ENCODE results near the gene ZGLP1. TPM values are rescaled to one million over a fixed set of nuclear protein-coding genes. Genes with fewer than 3 reads are reported as not detected.

ZGLP1 gene
- total RNA-seq, 1 experiment from 2014 or later: 1.8 TPM

- H3K27ac ChIP-seq (ENCODE audit: low read length): no peak overlapping the region
- intact Hi-C loops (cut with micrococcal nuclease): no loop called here
- H3K79me2 ChIP-seq (ENCODE audit: low read length): peaks cover 25% of the 10 kb centered on the region
- H4K20me1 ChIP-seq (ENCODE audit: low read length): no peaks in the 10 kb centered on the region
- H3K9me2 ChIP-seq (replicated peaks; ENCODE audit: low read length): no peaks in the 10 kb centered on the region
- H3K27me3 ChIP-seq (ENCODE audit: low read length): no peaks in the 10 kb centered on the region
- no peaks in the 10 kb centered on the region for H3K9me3 ChIP-seq (ENCODE audit: low read length)
- POLR2A ChIA-PET (ENCODE audit: unreplicated experiment): no interaction called here
- H3K36me3 ChIP-seq (ENCODE audit: low read depth, low read length): peaks cover 42% of the 10 kb centered on the region
- no peak for DNase-seq
- H3K4me3 ChIP-seq (ENCODE audit: low read length): no peak overlapping the region
- H3F3A ChIP-seq (ENCODE audit: low read length, unreplicated experiment): peaks cover 4% of the 10 kb centered on the region
- no peak for ATAC-seq
- H3K4me2 ChIP-seq (ENCODE audit: low read length): no peak overlapping the region
- CTCF ChIA-PET: interaction anchor here (0.7 kb wide), 1 partner anchor 12 kb away, joined by 3 read pairs; no protein-coding TSS in a partner anchor
- H3K4me1 ChIP-seq (ENCODE audit: insufficient read depth, low read length): peaks cover 15% of the 10 kb centered on the region
- H2AFZ ChIP-seq (ENCODE audit: low read length): no peak overlapping the region
- TF ChIP-seq EZH2phosphoT487 (IDR thresholded peaks at IDR 0.05; ENCODE audit: borderline replicate concordance, low read length) (no peak), CTCF (conservative IDR thresholded peaks at IDR 0.05; ENCODE audit: low read depth, low read length) (no peak), EZH2 (IDR thresholded peaks at IDR 0.05; ENCODE audit: low read length, unreplicated experiment) (no peak)
- H3K9ac ChIP-seq (ENCODE audit: low read length): no peak overlapping the region
- BruUV-seq (replicated peaks): no TSS peak
Observed at GRCh38 chr19:10256970-10257615, 52.5 kb downstream of the ZGLP1 start.

GRCh38 chr19:10256551-10256950 lies 53.1 kb downstream of the ZGLP1 start:
- Histone ChIP-seq H3K9me3 (ENCODE audit: low read length) (no peaks in the 10 kb centered on the region), H3K9ac (ENCODE audit: low read length) (no peak overlapping the region), H3K27me3 (ENCODE audit: low read length) (no peaks in the 10 kb centered on the region), H3F3A (ENCODE audit: low read length, unreplicated experiment) (peaks cover 4% of the 10 kb centered on the region), H3K4me1 (ENCODE audit: insufficient read depth, low read length) (peaks cover 15% of the 10 kb centered on the region), H3K4me2 (ENCODE audit: low read length) (no peak overlapping the region), H2AFZ (ENCODE audit: low read length) (no peak overlapping the region), H3K27ac (ENCODE audit: low read length) (no peak overlapping the region), H4K20me1 (ENCODE audit: low read length) (no peaks in the 10 kb centered on the region), H3K79me2 (ENCODE audit: low read length) (peaks cover 27% of the 10 kb centered on the region), H3K4me3 (ENCODE audit: low read length) (no peak overlapping the region), H3K36me3 (ENCODE audit: low read depth, low read length) (peaks cover 42% of the 10 kb centered on the region), H3K9me2 (replicated peaks; ENCODE audit: low read length) (no peaks in the 10 kb centered on the region)
- ATAC-seq (no peak), DNase-seq (no peak)
- no TSS peak for BruUV-seq (replicated peaks)
- no peak for TF ChIP-seq EZH2 (IDR thresholded peaks at IDR 0.05; ENCODE audit: low read length, unreplicated experiment)
- no peak for TF ChIP-seq CTCF (conservative IDR thresholded peaks at IDR 0.05; ENCODE audit: low read depth, low read length)
- no peak for TF ChIP-seq EZH2phosphoT487 (IDR thresholded peaks at IDR 0.05; ENCODE audit: borderline replicate concordance, low read length)
- ChIA-PET CTCF (interaction anchor here (0.7 kb wide), 1 partner anchor 13 kb away, joined by 3 read pairs; no protein-coding TSS in a partner anchor), POLR2A (ENCODE audit: unreplicated experiment) (no interaction called here)
- intact Hi-C loops (cut with micrococcal nuclease): no loop called here

- no TSS peak for BruUV-seq (replicated peaks)
Observed at GRCh38 chr19:10255358-10255757, 54.3 kb downstream of the ZGLP1 start.

More at GRCh38 chr19:10255358-10255757, 54.3 kb downstream of the ZGLP1 start:
- DNase-seq (no peak), ATAC-seq (no peak)
- no peak overlapping the region for H3K9ac ChIP-seq (ENCODE audit: low read length)
- H3K27ac ChIP-seq (ENCODE audit: low read length): no peak overlapping the region
- TF ChIP-seq EZH2 (IDR thresholded peaks at IDR 0.05; ENCODE audit: low read length, unreplicated experiment) (no peak), EZH2phosphoT487 (IDR thresholded peaks at IDR 0.05; ENCODE audit: borderline replicate concordance, low read length) (no peak), CTCF (conservative IDR thresholded peaks at IDR 0.05; ENCODE audit: low read depth, low read length) (no peak)
- intact Hi-C loops (cut with micrococcal nuclease): no loop called here
- no peak overlapping the region for H3K4me2 ChIP-seq (ENCODE audit: low read length)
- no peak overlapping the region for H2AFZ ChIP-seq (ENCODE audit: low read length)
- H4K20me1 ChIP-seq (ENCODE audit: low read length): no peaks in the 10 kb centered on the region
- H3K36me3 ChIP-seq (ENCODE audit: low read depth, low read length): peaks cover 42% of the 10 kb centered on the region
- no peak overlapping the region for H3K4me3 ChIP-seq (ENCODE audit: low read length)
- no peaks in the 10 kb centered on the region for H3K9me3 ChIP-seq (ENCODE audit: low read length)
- H3F3A ChIP-seq (ENCODE audit: low read length, unreplicated experiment): peaks cover 4% of the 10 kb centered on the region
- ChIA-PET CTCF (no interaction called here), POLR2A (ENCODE audit: unreplicated experiment) (no interaction called here)
- no peaks in the 10 kb centered on the region for H3K27me3 ChIP-seq (ENCODE audit: low read length)
- H3K4me1 ChIP-seq (ENCODE audit: insufficient read depth, low read length): peaks cover 17% of the 10 kb centered on the region
- peaks cover 27% of the 10 kb centered on the region for H3K79me2 ChIP-seq (ENCODE audit: low read length)
- H3K9me2 ChIP-seq (replicated peaks; ENCODE audit: low read length): no peaks in the 10 kb centered on the region

Data from PC-3 (cell line).